NCI-H1417 treated with DMSO at 0.1 percent for 48 hours (cell line): ENCODE data around the gene ABHD16A.

Experiments used
- DNase-seq: peaks from one replicate; lab custom pipeline; 2025; lab: John Stamatoyannopoulos, UW

Gene ABHD16A

DNA sequence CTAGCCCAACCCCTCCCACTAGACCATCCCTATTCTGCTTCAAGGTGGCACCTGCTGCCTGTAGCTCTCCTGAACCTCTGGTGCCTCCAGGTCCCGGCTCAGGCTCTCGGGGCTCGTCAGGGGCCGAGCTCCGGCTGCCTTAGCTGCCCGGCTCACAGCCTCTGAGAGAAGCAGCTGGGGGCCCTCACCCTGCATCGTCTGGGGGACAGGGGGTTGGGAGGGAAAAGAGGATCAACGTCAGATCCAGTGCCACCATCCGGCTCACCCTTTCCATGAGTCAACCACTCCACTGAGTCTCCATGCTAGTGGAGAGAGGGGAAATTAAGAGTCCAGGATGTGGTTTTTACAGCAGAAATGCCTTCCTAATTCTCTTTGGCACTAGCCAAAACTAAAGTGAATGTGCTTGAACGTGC is 63.7 kb downstream of the ABHD16A start:
- no peak for DNase-seq

DNA sequence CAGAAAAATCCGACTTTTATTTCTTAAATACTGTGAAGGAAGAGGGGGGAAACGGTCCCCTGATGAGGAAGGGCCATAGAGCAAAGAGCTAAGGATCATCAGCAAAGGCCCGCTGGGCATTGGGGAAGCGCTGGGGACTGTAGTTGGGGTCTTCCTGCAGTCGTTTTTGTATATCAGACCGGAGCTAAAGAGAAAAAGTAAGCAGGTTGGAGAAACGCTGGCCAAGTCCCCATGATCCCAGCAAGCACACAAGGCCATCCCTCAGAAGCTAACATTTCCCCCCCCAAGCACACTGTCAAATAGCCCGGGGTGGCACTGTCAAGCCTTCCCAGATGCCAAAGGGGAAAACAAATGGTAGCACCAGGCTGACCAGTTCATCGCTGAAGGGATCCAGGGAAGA is 64.1 kb downstream of the ABHD16A start:
- no peak for DNase-seq
